Neuronal stem cell (in vitro differentiated cells): Measurements from ENCODE around the gene PRPH.
A peak's percentile ranks its signal among the peaks of the same experiment; 100 is the strongest.

ENCODE experiments used
- DNase-seq: peaks from one replicate; pipeline ENCODE4 v3.0.0-alpha.2; 2013; ENCODE audit warnings: low spot score
- H2AFZ ChIP-seq: one replicate; pipeline ENCODE4 v1.6.1; 2013; ENCODE audit warnings: mild to moderate bottlenecking, low read length, inconsistent platforms
- H2AK5ac ChIP-seq: 2 replicates; pipeline ENCODE4 v1.6.1; 2013; ENCODE audit warnings: low read depth, mild to moderate bottlenecking, inconsistent platforms, low read length, moderate library complexity, mixed read lengths
- H2BK120ac ChIP-seq: 2 replicates; pipeline ENCODE4 v1.6.1; 2013; ENCODE audit warnings: low read depth, mild to moderate bottlenecking, inconsistent platforms, low read length, moderate library complexity, mixed read lengths
- H2BK12ac ChIP-seq: one replicate; pipeline ENCODE4 v1.6.1; 2013; ENCODE audit warnings: low read length, inconsistent platforms
- H2BK15ac ChIP-seq: 2 replicates; pipeline ENCODE4 v1.6.1; 2013; ENCODE audit warnings: mild to moderate bottlenecking, low read length, inconsistent platforms, mixed read lengths
- H2BK5ac ChIP-seq: one replicate; pipeline ENCODE4 v1.6.1; 2013; ENCODE audit warnings: inconsistent platforms, mild to moderate bottlenecking, low read length, moderate library complexity
- H3K14ac ChIP-seq: one replicate; pipeline ENCODE4 v1.6.1; 2013; ENCODE audit warnings: low read length, inconsistent platforms
- H3K18ac ChIP-seq: 2 replicates; pipeline ENCODE4 v1.6.1; 2013; ENCODE audit warnings: low read length, inconsistent platforms
- H3K23ac ChIP-seq: 2 replicates; pipeline ENCODE4 v1.6.1; 2013; ENCODE audit warnings: low read depth, mild to moderate bottlenecking, mixed read lengths, low read length, inconsistent platforms; ENCODE audit not compliant: poor library complexity
- H3K27ac ChIP-seq: replicated peaks from 3 replicates; pipeline ENCODE4 v1.5.1; 2013; ENCODE audit warnings: low read length, inconsistent platforms
- H3K27me3 ChIP-seq, 3 experiments: 2 replicates each; pipeline ENCODE4 v1.6.1; 2013; ENCODE audit warnings: low read length in 3 of 3, mild to moderate bottlenecking in 2 of 3, inconsistent platforms in 1 of 3, low read depth in 1 of 3, mixed read lengths in 1 of 3, moderate library complexity in 1 of 3; ENCODE audit not compliant: control insufficient read depth in 3 of 3, insufficient read depth in 3 of 3
- H3K36me3 ChIP-seq, 2 donors: replicated peaks in 1 of 2; 2 replicates each; pipeline ENCODE4 v1.6.1; 2013; ENCODE audit warnings: low read length in 2 of 2; ENCODE audit not compliant: control insufficient read depth in 2 of 2, insufficient read depth in 2 of 2
- H3K4ac ChIP-seq: 2 replicates; pipeline ENCODE4 v1.6.1; 2013; ENCODE audit warnings: inconsistent platforms, mild to moderate bottlenecking, low read length, moderate library complexity
- H3K4me1 ChIP-seq, 2 donors: 1 replicate in 1 of 2; 2 replicates in 1 of 2; pipeline ENCODE4 v1.6.1; 2013; ENCODE audit warnings: low read length in 2 of 2, low read depth in 1 of 2; ENCODE audit not compliant: control insufficient read depth in 2 of 2, insufficient read depth in 1 of 2
- H3K4me2 ChIP-seq: one replicate; pipeline ENCODE4 v1.6.1; 2013; ENCODE audit warnings: mild to moderate bottlenecking, low read length, inconsistent platforms; ENCODE audit not compliant: insufficient read depth, poor library complexity, severe bottlenecking
- H3K4me3 ChIP-seq, 2 donors: 2 replicates each; pipeline ENCODE4 v1.5.1; 2013; ENCODE audit warnings: low read length in 2 of 2, mild to moderate bottlenecking in 2 of 2, inconsistent platforms in 1 of 2, moderate library complexity in 1 of 2
- H3K79me1 ChIP-seq: one replicate; pipeline ENCODE4 v1.6.1; 2013; ENCODE audit warnings: low read depth, mild to moderate bottlenecking, inconsistent platforms, low read length, moderate library complexity
- H3K9ac ChIP-seq: one replicate; pipeline ENCODE4 v1.6.1; 2013; ENCODE audit warnings: mild to moderate bottlenecking, low read depth, low read length, inconsistent platforms; ENCODE audit not compliant: poor library complexity
- H3K9me3 ChIP-seq, 2 donors: replicated peaks in 1 of 2; 2 replicates each; pipeline versions ENCODE3 to v1.6.1; 2013; ENCODE audit warnings: low read length in 2 of 2, mild to moderate bottlenecking in 2 of 2, inconsistent platforms in 1 of 2, low read depth in 1 of 2, mixed read lengths in 1 of 2, moderate library complexity in 1 of 2; ENCODE audit not compliant: control insufficient read depth in 2 of 2, insufficient read depth in 1 of 2
- H4K8ac ChIP-seq: one replicate; pipeline ENCODE4 v1.6.1; 2013; ENCODE audit warnings: low read depth, mild to moderate bottlenecking, inconsistent platforms, low read length, moderate library complexity
- H4K91ac ChIP-seq: one replicate; pipeline ENCODE4 v1.6.1; 2013; ENCODE audit warnings: low read length, low read depth, mild to moderate bottlenecking, inconsistent platforms; ENCODE audit not compliant: poor library complexity
- WGBS, 2 donors: extraction: QIAGEN DNeasy Blood & Tissue Kit; methylation state at CpG; one replicate each; pipeline ENCODE4 v1.1.7; 2013; ENCODE audit warnings: missing lambda C conversion rate in 2 of 2, mixed read lengths in 1 of 2; ENCODE audit not compliant: insufficient read length in 2 of 2, insufficient replicate concordance in 1 of 2; ENCODE audit errors: extremely low coverage in 2 of 2; 5-methylcytosine and 5-hydroxymethylcytosine counted together

PRPH gene

DNA sequence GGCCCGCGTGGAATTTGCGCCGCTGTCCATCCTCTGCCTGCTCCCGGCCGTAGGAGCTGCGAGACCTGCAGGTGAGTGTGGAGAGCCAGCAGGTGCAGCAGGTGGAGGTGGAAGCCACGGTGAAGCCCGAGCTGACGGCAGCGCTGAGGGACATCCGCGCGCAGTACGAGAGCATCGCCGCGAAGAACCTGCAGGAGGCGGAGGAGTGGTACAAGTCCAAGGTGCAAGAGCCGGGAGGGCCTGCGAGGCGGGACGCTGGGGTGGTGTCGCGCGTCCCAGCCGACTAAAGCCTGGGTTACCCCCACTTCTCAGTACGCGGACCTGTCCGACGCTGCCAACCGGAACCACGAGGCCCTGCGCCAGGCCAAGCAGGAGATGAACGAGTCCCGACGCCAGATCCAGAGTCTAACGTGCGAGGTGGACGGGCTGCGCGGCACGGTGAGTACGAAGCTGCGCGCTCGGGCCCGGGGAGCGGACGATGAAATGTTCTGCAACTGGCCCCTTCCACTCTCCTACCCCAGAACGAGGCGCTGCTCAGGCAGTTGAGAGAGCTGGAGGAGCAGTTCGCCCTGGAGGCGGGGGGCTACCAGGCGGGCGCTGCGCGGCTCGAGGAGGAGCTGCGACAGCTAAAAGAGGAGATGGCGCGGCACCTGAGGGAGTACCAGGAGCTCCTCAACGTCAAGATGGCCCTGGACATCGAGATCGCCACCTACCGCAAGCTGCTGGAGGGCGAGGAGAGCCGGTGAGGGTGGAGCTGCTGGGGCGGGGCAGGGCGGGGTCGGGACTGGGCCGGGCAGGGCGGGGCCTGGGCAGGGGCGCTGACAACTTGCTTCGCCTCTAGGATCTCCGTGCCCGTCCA is 2.1 kb downstream of the PRPH start:
- H3K14ac ChIP-seq: peak overlapping the region; percentile 85
- no peak overlapping the region for H3K27ac ChIP-seq
- H2AK5ac ChIP-seq: peak overlapping the region; percentile 85
- peaks cover 16 to 20% of the 10 kb centered on the region in 2 donors for H3K4me1 ChIP-seq
- no peak overlapping the region for H3K4ac ChIP-seq
- H3K9me3 ChIP-seq: no peaks in the 10 kb centered on the region
- peaks cover 40 to 69% (median 66%) of the 10 kb centered on the region in 3 experiments for H3K27me3 ChIP-seq
- whole genome bisulfite sequencing, 2 donors: no CpG with 5 or more reads among the region's 77 CpGs
- H3K18ac ChIP-seq: peak overlapping the region; percentile 98
- peak overlapping the region; percentile 72 for H2BK5ac ChIP-seq
- no peak overlapping the region for H4K8ac ChIP-seq
- peak overlapping the region in 1 of 2 donors; percentile 60 for H3K4me3 ChIP-seq
- H2AFZ ChIP-seq: peak overlapping the region; percentile 84
- peak overlapping the region; percentile 43 for H2BK12ac ChIP-seq
- no peaks in the 10 kb centered on the region for H3K79me1 ChIP-seq
- peak overlapping the region; percentile 35 for H2BK120ac ChIP-seq
- no peaks in the 10 kb centered on the region for H3K36me3 ChIP-seq
- peak overlapping the region; percentile 60 for H3K23ac ChIP-seq
- DNase-seq: no peak
- H2BK15ac ChIP-seq: peak overlapping the region; percentile 79
- H3K4me2 ChIP-seq: peak overlapping the region; percentile 52
- H3K9ac ChIP-seq: peak overlapping the region; percentile 78
- H4K91ac ChIP-seq: no peak overlapping the region

DNA sequence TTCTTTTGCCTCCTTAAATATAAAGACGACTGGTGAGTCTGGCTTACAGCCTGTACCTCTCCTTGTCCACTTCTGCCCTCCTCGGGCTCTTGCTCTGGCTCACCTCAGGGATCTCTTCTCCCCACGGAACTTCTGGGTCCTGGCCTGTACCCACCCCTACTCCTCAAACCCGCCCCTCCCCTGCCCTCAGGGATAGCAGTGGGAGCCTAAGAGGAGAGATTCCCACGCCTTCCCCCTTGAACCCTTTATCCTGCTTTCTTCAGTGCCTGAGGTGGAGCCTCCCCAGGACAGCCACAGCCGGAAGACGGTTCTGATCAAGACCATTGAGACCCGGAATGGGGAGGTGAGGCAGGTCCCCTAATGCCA is 2.7 kb downstream of the PRPH start:
- no peak overlapping the region for H4K8ac ChIP-seq
- no peak overlapping the region for H2AK5ac ChIP-seq
- H3K9ac ChIP-seq: no peak overlapping the region
- no peaks in the 10 kb centered on the region for H3K9me3 ChIP-seq
- no peak for DNase-seq
- WGBS, 2 donors: no CpG with 5 or more reads among the region's 8 CpGs
- H3K18ac ChIP-seq: no peak overlapping the region
- no peak overlapping the region for H4K91ac ChIP-seq
- H3K4ac ChIP-seq: no peak overlapping the region
- no peak overlapping the region for H2BK5ac ChIP-seq
- H2AFZ ChIP-seq: no peak overlapping the region
- H3K27ac ChIP-seq: no peak overlapping the region
- peaks cover 16 to 20% of the 10 kb centered on the region in 2 donors for H3K4me1 ChIP-seq
- no peak overlapping the region for H2BK120ac ChIP-seq
- no peak overlapping the region for H3K14ac ChIP-seq
- no peak overlapping the region for H3K23ac ChIP-seq
- peak overlapping the region; percentile 52 for H3K4me2 ChIP-seq
- no peak overlapping the region for H2BK15ac ChIP-seq
- no peak overlapping the region for H2BK12ac ChIP-seq
- no peaks in the 10 kb centered on the region for H3K36me3 ChIP-seq
- H3K4me3 ChIP-seq: no peak overlapping the region
- peaks cover 40 to 64% (median 62%) of the 10 kb centered on the region in 3 experiments for H3K27me3 ChIP-seq
- no peaks in the 10 kb centered on the region for H3K79me1 ChIP-seq

- Histone ChIP-seq H3K4me2 (no peak overlapping the region), H3K4me1 (peaks cover 15 to 20% of the 10 kb centered on the region in 2 donors), H2AK5ac (no peak overlapping the region), H3K27me3 (peaks cover 40 to 64% (median 60%) of the 10 kb centered on the region in 3 experiments), H2BK15ac (no peak overlapping the region), H3K9me3 (no peaks in the 10 kb centered on the region), H3K36me3 (no peaks in the 10 kb centered on the region), H3K14ac (no peak overlapping the region), H3K79me1 (no peaks in the 10 kb centered on the region), H2BK12ac (no peak overlapping the region), H3K9ac (no peak overlapping the region), H3K23ac (no peak overlapping the region), H2BK5ac (no peak overlapping the region), H3K27ac (no peak overlapping the region), H4K91ac (no peak overlapping the region), H3K4me3 (no peak overlapping the region), H3K4ac (no peak overlapping the region), H4K8ac (no peak overlapping the region), H3K18ac (no peak overlapping the region), H2BK120ac (no peak overlapping the region), H2AFZ (no peak overlapping the region)
- no peak for DNase-seq
- WGBS, 2 donors: no CpG with 5 or more reads among the region's 6 CpGs
Observed at GRCh38 chr12:49298160-49298559, 3.2 kb downstream of the PRPH start.

- DNase-seq: no peak
- Histone ChIP-seq H3K27ac (no peak overlapping the region), H3K27me3 (peaks cover 17 to 50% (median 24%) of the 10 kb centered on the region in 3 experiments), H3K79me1 (no peaks in the 10 kb centered on the region), H2BK12ac (no peak overlapping the region), H3K4me2 (no peak overlapping the region), H4K91ac (no peak overlapping the region), H3K4me3 (no peak overlapping the region), H2BK5ac (no peak overlapping the region), H3K9ac (no peak overlapping the region), H3K14ac (no peak overlapping the region), H2AK5ac (no peak overlapping the region), H3K4ac (no peak overlapping the region), H3K36me3 (no peaks in the 10 kb centered on the region), H3K4me1 (peaks cover under 1 to 4% of the 10 kb centered on the region in 2 donors), H3K18ac (no peak overlapping the region), H2AFZ (no peak overlapping the region), H4K8ac (no peak overlapping the region), H2BK15ac (no peak overlapping the region), H3K23ac (no peak overlapping the region), H2BK120ac (no peak overlapping the region), H3K9me3 (no peaks in the 10 kb centered on the region)
- no CpG with 5 or more reads among the region's 4 CpGs for WGBS, 2 donors
Observed at GRCh38 chr12:49301760-49302159, 6.8 kb downstream of the PRPH start.
